HCT116 (cell line): ENCODE data around the gene C5orf22. TPM values are rescaled to one million over a fixed set of nuclear protein-coding genes. Genes with fewer than 3 reads are reported as not detected.

ENCODE experiments used
- ATAC-seq: fragments of 200-7000 bp; cut with Tn5 transposase; 2 replicates; pipeline ENCODE4 v1.9.1; 2020; ENCODE audit warnings: mild to moderate bottlenecking, moderate library complexity
- BruUV-seq: library from RNA; stranded (reverse); fragments of 400-500 nt; replicated peaks from 2 replicates; lab custom pipeline; 2021; lab: Mats Ljungman, UMichigan
- CTCF ChIA-PET: fragments of 300-600 bp; sonication (Branson Sonifier 250); formaldehyde crosslinking; loops from one replicate; lab custom pipeline; 2021; ENCODE audit warnings: antibody characterized with exemption; lab: Charles Lee
- POLR2A ChIA-PET: fragments of 300-600, 350-600 bp; sonication (Branson Sonifier 250); formaldehyde crosslinking; loops from one replicate; lab custom pipeline; 2021; ENCODE audit warnings: antibody characterized with exemption; lab: Charles Lee
- RAD21 ChIA-PET, 2 experiments: fragments of 300-600 bp; sonication (Branson Sonifier 250); formaldehyde crosslinking; loops; one replicate each; lab custom pipeline; 2023; ENCODE audit warnings: low total read pairs in 2 of 2; ENCODE audit not compliant: uncharacterized antibody in 2 of 2, unreplicated experiment in 2 of 2, low non-redundant PET in 1 of 2; lab: Charles Lee
- DNase-seq: peaks from one replicate; pipeline ENCODE4 v3.0.0-alpha.2; 2010; ENCODE audit warnings: low read depth, low spot score
- H2AFZ ChIP-seq: fragments of 200-600 bp; shearing (Covaris generic), sonication (generic); 2 replicates; pipeline ENCODE4 v1.6.1; 2017; ENCODE audit warnings: low read depth, mixed run types, mixed read lengths, antibody characterized with exemption, low read length; ENCODE audit not compliant: poor library complexity, severe bottlenecking
- H3K27ac ChIP-seq: 2 replicates; pipeline ENCODE4 v1.5.1; 2012; ENCODE audit warnings: low read depth, low read length
- H3K27me3 ChIP-seq: fragments of 200-600 bp; sonication (generic); 2 replicates; pipeline ENCODE4 v1.6.1; 2016; ENCODE audit warnings: mixed run types, low read length, mixed read lengths; ENCODE audit not compliant: insufficient read depth
- H3K36me3 ChIP-seq, 2 experiments: fragments of 200-500 bp in 1 of 2; fragments of 200-600 bp in 1 of 2; sonication (Bioruptor generic) in 1 of 2; sonication (generic) in 1 of 2; 2 replicates each; pipeline versions ENCODE4 v1.5.1 to v1.6.1; 2014 to 2016; ENCODE audit warnings: low read length in 2 of 2, inconsistent platforms in 1 of 2, mixed read lengths in 1 of 2, mixed run types in 1 of 2; ENCODE audit not compliant: insufficient read depth in 2 of 2, control insufficient read depth in 1 of 2
- H3K4me1 ChIP-seq, 2 experiments: fragments of 200-600 bp in 1 of 2; sonication (generic) in 1 of 2; 2 replicates each; pipeline versions ENCODE4 v1.5.1 to v1.6.1; 2012 to 2017; ENCODE audit warnings: low read length in 2 of 2, inconsistent platforms in 1 of 2, mild to moderate bottlenecking in 1 of 2, mixed read lengths in 1 of 2, mixed run types in 1 of 2, moderate library complexity in 1 of 2; ENCODE audit not compliant: insufficient read depth in 2 of 2, control insufficient read depth in 1 of 2
- H3K4me2 ChIP-seq: fragments of 200-600 bp; sonication (generic); 2 replicates; pipeline ENCODE4 v1.6.1; 2017; ENCODE audit warnings: mixed run types, low read length, mixed read lengths
- H3K4me3 ChIP-seq, 2 experiments: fragments of 200-600 bp in 1 of 2; sonication (generic) in 1 of 2; replicated peaks in 1 of 2; 2 replicates each; pipeline ENCODE4 v1.5.1; 2011 to 2016; ENCODE audit warnings: low read length in 2 of 2, control low read depth in 1 of 2, low read depth in 1 of 2, mild to moderate bottlenecking in 1 of 2, mixed read lengths in 1 of 2, mixed run types in 1 of 2
- H3K79me2 ChIP-seq: fragments of 200-600 bp; sonication (generic); 2 replicates; pipeline ENCODE4 v1.6.1; 2017; ENCODE audit warnings: mild to moderate bottlenecking, mixed run types, low read length, moderate library complexity, mixed read lengths; ENCODE audit not compliant: insufficient read depth
- H3K9ac ChIP-seq: fragments of 200-600 bp; sonication (generic); 2 replicates; pipeline ENCODE4 v1.6.1; 2016; ENCODE audit warnings: low read length, mixed read lengths
- H3K9me2 ChIP-seq: fragments of 200-600 bp; sonication (generic), shearing (Covaris generic); 2 replicates; pipeline ENCODE4 v1.6.1; 2017; ENCODE audit warnings: mixed run types, mild to moderate bottlenecking, moderate library complexity; ENCODE audit not compliant: insufficient read depth
- H3K9me3 ChIP-seq, 2 experiments: fragments of 200-500 bp in 1 of 2; fragments of 200-600 bp in 1 of 2; sonication (Bioruptor generic) in 1 of 2; sonication (generic) in 1 of 2; 2 replicates each; pipeline ENCODE4 v1.6.1; 2014 to 2017; ENCODE audit warnings: low read length in 2 of 2, mixed read lengths in 2 of 2, inconsistent platforms in 1 of 2, low read depth in 1 of 2, mild to moderate bottlenecking in 1 of 2, mixed run types in 1 of 2, moderate library complexity in 1 of 2; ENCODE audit not compliant: control insufficient read depth in 1 of 2, insufficient read depth in 1 of 2
- H4K20me1 ChIP-seq: fragments of 200-600 bp; sonication (generic), shearing (Covaris generic); 2 replicates; pipeline ENCODE4 v1.6.1; 2017; ENCODE audit warnings: mixed run types, mild to moderate bottlenecking, moderate library complexity; ENCODE audit not compliant: insufficient read depth
- CBX3 ChIP-seq: IDR thresholded peaks from 2 replicates; pipeline ENCODE4 v1.6.1; 2012; ENCODE audit warnings: low read depth
- CEBPB ChIP-seq: IDR thresholded peaks from 2 replicates; pipeline ENCODE4 v1.6.1; 2012; ENCODE audit warnings: low read depth
- EGR1 ChIP-seq: IDR thresholded peaks from 2 replicates; pipeline ENCODE4 v1.6.1; 2012; ENCODE audit warnings: low read depth
- ELF1 ChIP-seq: IDR thresholded peaks from 2 replicates; pipeline ENCODE4 v1.6.1; 2012; ENCODE audit warnings: low read depth, borderline replicate concordance
- EZH2phosphoT487 ChIP-seq: fragments of 200-600 bp; IDR thresholded peaks from 2 replicates; pipeline ENCODE4 v1.6.1; 2018; ENCODE audit warnings: antibody characterized with exemption, borderline replicate concordance
- FOSL1 ChIP-seq: IDR thresholded peaks from 2 replicates; pipeline ENCODE4 v1.6.1; 2012; ENCODE audit warnings: low read depth
- JUND ChIP-seq: IDR thresholded peaks from 2 replicates; pipeline ENCODE4 v1.6.1; 2012
- POLR2AphosphoS5 ChIP-seq: IDR thresholded peaks from 2 replicates; pipeline ENCODE4 v1.6.1; 2011; ENCODE audit warnings: mild to moderate bottlenecking, low read depth, low read length, moderate library complexity
- RAD21 ChIP-seq: IDR thresholded peaks from 2 replicates; pipeline ENCODE4 v1.6.1; 2012; ENCODE audit warnings: low read depth, mild to moderate bottlenecking
- SP1 ChIP-seq: IDR thresholded peaks from 2 replicates; pipeline ENCODE4 v1.6.1; 2012; ENCODE audit warnings: low read depth
- SRF ChIP-seq: IDR thresholded peaks from 2 replicates; pipeline ENCODE4 v1.6.1; 2012; ENCODE audit warnings: low read depth
- TCF7L2 ChIP-seq: IDR thresholded peaks from 2 replicates; pipeline ENCODE4 v1.7.0; 2011; ENCODE audit warnings: borderline replicate concordance, inconsistent platforms; ENCODE audit not compliant: insufficient read depth, insufficient read length; ENCODE audit errors: extremely low read depth
- YY1 ChIP-seq: IDR thresholded peaks from 2 replicates; pipeline ENCODE4 v1.6.1; 2011; ENCODE audit warnings: low read length, low read depth, moderate library complexity, mild to moderate bottlenecking; ENCODE audit not compliant: insufficient replicate concordance; ENCODE audit errors: extremely low read depth
- ZFX ChIP-seq: fragments of 450-650 bp; IDR thresholded peaks from 2 replicates; pipeline ENCODE4 v1.6.1; 2017
- ZNF274 ChIP-seq: fragments of 200-500 bp; sonication (Bioruptor generic); IDR thresholded peaks from 2 replicates; pipeline ENCODE4 v1.6.1; 2014; ENCODE audit warnings: mild to moderate bottlenecking, low read depth, low read length, inconsistent platforms
- intact Hi-C: fragments of 100-400 bp; cut with micrococcal nuclease; formaldehyde crosslinking; loops from 2 replicates; pipeline ENCODE4 v1.10.0; 2022
- total RNA-seq: library from RNA; stranded (reverse); gene quantifications from one replicate; pipeline ENCODE4 v1.2.1, GENCODE V29; 2021; ENCODE audit not compliant: unreplicated experiment
- TF ChIP-seq, protein P1 (sequence below), 3 experiments: fragments of 200-600 bp in 1 of 3; sonication (generic) in 1 of 3; IDR thresholded peaks in 2 of 3; conservative IDR thresholded peaks in 1 of 3; 2 replicates each; pipeline ENCODE4 v1.5.1; 2012 to 2017; ENCODE audit warnings: low read depth in 2 of 3, low read length in 2 of 3, antibody characterized with exemption in 1 of 3, borderline replicate concordance in 1 of 3, control low read depth in 1 of 3, mild to moderate bottlenecking in 1 of 3, mixed read lengths in 1 of 3, mixed run types in 1 of 3, moderate library complexity in 1 of 3; ENCODE audit not compliant: insufficient read depth in 1 of 3
- TF ChIP-seq, protein P2 (sequence below): IDR thresholded peaks from 2 replicates; pipeline ENCODE4 v1.6.1; 2012
- TF ChIP-seq, protein P3 (sequence below): IDR thresholded peaks from 2 replicates; pipeline ENCODE4 v1.6.1; 2012
- TF ChIP-seq, protein P4 (sequence below): IDR thresholded peaks from 2 replicates; pipeline ENCODE4 v1.6.1; 2012; ENCODE audit warnings: low read depth
- TF ChIP-seq, protein P5 (sequence below): IDR thresholded peaks from 2 replicates; pipeline ENCODE4 v1.6.1; 2011; ENCODE audit warnings: mild to moderate bottlenecking, low read length, moderate library complexity; ENCODE audit not compliant: insufficient replicate concordance; ENCODE audit errors: extremely low read depth

The C5orf22 gene
- total RNA-seq, 1 experiment from 2014 or later: 22.9 TPM

DNA sequence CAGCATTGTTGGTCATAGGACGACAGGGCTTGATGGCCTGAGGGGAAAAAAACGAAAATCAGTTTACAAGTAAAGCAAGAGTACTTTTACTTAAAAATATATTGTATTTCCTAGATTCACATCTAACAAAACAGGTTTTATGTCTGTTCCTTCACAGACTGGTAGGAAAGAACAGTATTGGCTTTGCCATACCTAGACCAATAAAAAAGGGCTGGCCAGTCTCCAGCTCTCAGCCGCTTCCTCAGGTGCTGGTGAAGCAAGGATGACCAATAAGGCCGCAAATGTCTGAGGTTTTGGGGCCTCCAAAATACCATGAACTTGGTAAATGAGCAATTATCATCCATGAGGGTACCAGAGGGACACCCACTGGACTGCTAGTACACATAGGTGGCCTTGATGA, 36.8 kb upstream of the C5orf22 start:
- TF ChIP-seq ZFX (no peak), EGR1 (no peak), POLR2AphosphoS5 (no peak), JUND (no peak), TCF7L2 (no peak), ZNF274 (no peak), CBX3 (no peak), RAD21 (no peak), SRF (no peak), SP1 (no peak), ELF1 (no peak), EZH2phosphoT487 (no peak), FOSL1 (no peak), YY1 (no peak), CEBPB (no peak)
- TF ChIP-seq, protein P1, sequence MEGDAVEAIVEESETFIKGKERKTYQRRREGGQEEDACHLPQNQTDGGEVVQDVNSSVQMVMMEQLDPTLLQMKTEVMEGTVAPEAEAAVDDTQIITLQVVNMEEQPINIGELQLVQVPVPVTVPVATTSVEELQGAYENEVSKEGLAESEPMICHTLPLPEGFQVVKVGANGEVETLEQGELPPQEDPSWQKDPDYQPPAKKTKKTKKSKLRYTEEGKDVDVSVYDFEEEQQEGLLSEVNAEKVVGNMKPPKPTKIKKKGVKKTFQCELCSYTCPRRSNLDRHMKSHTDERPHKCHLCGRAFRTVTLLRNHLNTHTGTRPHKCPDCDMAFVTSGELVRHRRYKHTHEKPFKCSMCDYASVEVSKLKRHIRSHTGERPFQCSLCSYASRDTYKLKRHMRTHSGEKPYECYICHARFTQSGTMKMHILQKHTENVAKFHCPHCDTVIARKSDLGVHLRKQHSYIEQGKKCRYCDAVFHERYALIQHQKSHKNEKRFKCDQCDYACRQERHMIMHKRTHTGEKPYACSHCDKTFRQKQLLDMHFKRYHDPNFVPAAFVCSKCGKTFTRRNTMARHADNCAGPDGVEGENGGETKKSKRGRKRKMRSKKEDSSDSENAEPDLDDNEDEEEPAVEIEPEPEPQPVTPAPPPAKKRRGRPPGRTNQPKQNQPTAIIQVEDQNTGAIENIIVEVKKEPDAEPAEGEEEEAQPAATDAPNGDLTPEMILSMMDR (IDR thresholded peaks at IDR 0.05 in 2 of 3, conservative IDR thresholded peaks at IDR 0.05 in 1 of 3; ENCODE audit: borderline replicate concordance in 1 of 3, insufficient read depth in 1 of 3, low read depth in 2 of 3, low read length in 2 of 3): no peak
- TF ChIP-seq, protein P2, sequence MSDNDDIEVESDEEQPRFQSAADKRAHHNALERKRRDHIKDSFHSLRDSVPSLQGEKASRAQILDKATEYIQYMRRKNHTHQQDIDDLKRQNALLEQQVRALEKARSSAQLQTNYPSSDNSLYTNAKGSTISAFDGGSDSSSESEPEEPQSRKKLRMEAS: no peak
- TF ChIP-seq, protein P3, sequence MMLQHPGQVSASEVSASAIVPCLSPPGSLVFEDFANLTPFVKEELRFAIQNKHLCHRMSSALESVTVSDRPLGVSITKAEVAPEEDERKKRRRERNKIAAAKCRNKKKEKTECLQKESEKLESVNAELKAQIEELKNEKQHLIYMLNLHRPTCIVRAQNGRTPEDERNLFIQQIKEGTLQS: no peak
- TF ChIP-seq, protein P4, sequence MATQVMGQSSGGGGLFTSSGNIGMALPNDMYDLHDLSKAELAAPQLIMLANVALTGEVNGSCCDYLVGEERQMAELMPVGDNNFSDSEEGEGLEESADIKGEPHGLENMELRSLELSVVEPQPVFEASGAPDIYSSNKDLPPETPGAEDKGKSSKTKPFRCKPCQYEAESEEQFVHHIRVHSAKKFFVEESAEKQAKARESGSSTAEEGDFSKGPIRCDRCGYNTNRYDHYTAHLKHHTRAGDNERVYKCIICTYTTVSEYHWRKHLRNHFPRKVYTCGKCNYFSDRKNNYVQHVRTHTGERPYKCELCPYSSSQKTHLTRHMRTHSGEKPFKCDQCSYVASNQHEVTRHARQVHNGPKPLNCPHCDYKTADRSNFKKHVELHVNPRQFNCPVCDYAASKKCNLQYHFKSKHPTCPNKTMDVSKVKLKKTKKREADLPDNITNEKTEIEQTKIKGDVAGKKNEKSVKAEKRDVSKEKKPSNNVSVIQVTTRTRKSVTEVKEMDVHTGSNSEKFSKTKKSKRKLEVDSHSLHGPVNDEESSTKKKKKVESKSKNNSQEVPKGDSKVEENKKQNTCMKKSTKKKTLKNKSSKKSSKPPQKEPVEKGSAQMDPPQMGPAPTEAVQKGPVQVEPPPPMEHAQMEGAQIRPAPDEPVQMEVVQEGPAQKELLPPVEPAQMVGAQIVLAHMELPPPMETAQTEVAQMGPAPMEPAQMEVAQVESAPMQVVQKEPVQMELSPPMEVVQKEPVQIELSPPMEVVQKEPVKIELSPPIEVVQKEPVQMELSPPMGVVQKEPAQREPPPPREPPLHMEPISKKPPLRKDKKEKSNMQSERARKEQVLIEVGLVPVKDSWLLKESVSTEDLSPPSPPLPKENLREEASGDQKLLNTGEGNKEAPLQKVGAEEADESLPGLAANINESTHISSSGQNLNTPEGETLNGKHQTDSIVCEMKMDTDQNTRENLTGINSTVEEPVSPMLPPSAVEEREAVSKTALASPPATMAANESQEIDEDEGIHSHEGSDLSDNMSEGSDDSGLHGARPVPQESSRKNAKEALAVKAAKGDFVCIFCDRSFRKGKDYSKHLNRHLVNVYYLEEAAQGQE: no peak
- TF ChIP-seq, protein P5, sequence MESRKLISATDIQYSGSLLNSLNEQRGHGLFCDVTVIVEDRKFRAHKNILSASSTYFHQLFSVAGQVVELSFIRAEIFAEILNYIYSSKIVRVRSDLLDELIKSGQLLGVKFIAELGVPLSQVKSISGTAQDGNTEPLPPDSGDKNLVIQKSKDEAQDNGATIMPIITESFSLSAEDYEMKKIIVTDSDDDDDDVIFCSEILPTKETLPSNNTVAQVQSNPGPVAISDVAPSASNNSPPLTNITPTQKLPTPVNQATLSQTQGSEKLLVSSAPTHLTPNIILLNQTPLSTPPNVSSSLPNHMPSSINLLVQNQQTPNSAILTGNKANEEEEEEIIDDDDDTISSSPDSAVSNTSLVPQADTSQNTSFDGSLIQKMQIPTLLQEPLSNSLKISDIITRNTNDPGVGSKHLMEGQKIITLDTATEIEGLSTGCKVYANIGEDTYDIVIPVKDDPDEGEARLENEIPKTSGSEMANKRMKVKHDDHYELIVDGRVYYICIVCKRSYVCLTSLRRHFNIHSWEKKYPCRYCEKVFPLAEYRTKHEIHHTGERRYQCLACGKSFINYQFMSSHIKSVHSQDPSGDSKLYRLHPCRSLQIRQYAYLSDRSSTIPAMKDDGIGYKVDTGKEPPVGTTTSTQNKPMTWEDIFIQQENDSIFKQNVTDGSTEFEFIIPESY: no peak
- TF ChIP-seq, all 23 proteins: peak for 0
- no peak overlapping the region for H3K4me3 ChIP-seq
- H3K9me2 ChIP-seq: no peaks in the 10 kb centered on the region
- no peaks in the 10 kb centered on the region for H3K79me2 ChIP-seq
- no peak overlapping the region for H3K9ac ChIP-seq
- H3K9me3 ChIP-seq: no peaks in the 10 kb centered on the region
- ChIA-PET RAD21 (no interaction called here), CTCF (no interaction called here), POLR2A (no interaction called here)
- no peaks in the 10 kb centered on the region for H3K27me3 ChIP-seq
- no peak overlapping the region for H3K27ac ChIP-seq
- no peaks in the 10 kb centered on the region for H3K4me1 ChIP-seq
- DNase-seq (no peak), ATAC-seq (no peak)
- no peaks in the 10 kb centered on the region for H4K20me1 ChIP-seq
- H3K4me2 ChIP-seq: no peak overlapping the region
- peaks cover 23 to 32% of the 10 kb centered on the region in 2 experiments for H3K36me3 ChIP-seq
- H2AFZ ChIP-seq: no peak overlapping the region
- BruUV-seq: no TSS peak
- intact Hi-C loops: no loop called here
